Ascending aorta (tissue), 2 donors: Measurements from ENCODE around the gene SLC29A2. TPM values are rescaled to one million over a fixed set of nuclear protein-coding genes. Genes with fewer than 3 reads are reported as not detected.
"Not testable (repeated sequence)": the region's sequence is repeated elsewhere in the genome, so short reads cannot be mapped to it uniquely, and the experiment has no call there.

ENCODE experiments used
- DNase-seq, 2 donors: peaks; one replicate each; pipeline ENCODE4 v3.0.0-alpha.2; 2019; ENCODE audit warnings: low spot score in 2 of 2
- H3K27ac ChIP-seq, 2 donors: fragments of 200-600 bp; sonication (generic); one replicate each; pipeline ENCODE4 v1.5.1; 2016 to 2017; ENCODE audit warnings: mild to moderate bottlenecking in 1 of 2
- H3K27me3 ChIP-seq: fragments of 200-600 bp; sonication (generic); one replicate; pipeline ENCODE4 v1.5.1; 2017
- H3K36me3 ChIP-seq, 2 donors: fragments of 200-600 bp; sonication (generic); one replicate each; pipeline ENCODE4 v1.5.1; 2016
- H3K4me1 ChIP-seq, 2 donors: fragments of 200-600 bp; sonication (generic); one replicate each; pipeline ENCODE4 v1.5.1; 2016 to 2017; ENCODE audit warnings: mild to moderate bottlenecking in 1 of 2
- H3K4me3 ChIP-seq, 2 donors: fragments of 200-600 bp; sonication (generic); one replicate each; pipeline ENCODE4 v1.5.1; 2016 to 2017; ENCODE audit warnings: mild to moderate bottlenecking in 1 of 2
- H3K9me3 ChIP-seq, 2 donors: fragments of 200-600 bp; sonication (generic); one replicate each; pipeline ENCODE4 v1.5.1; 2016
- CTCF ChIP-seq, 3 experiments: fragments of 200-600 bp in 2 of 3; fragments of 450-650 bp in 1 of 3; sonication (generic) in 2 of 3; IDR thresholded peaks; one replicate each; pipeline ENCODE4 v1.5.1; 2016 to 2019; ENCODE audit warnings: antibody characterized with exemption in 3 of 3, mild to moderate bottlenecking in 1 of 3, moderate library complexity in 1 of 3
- intact Hi-C: fragments of 100-400 bp; cut with DNase I; formaldehyde crosslinking; loops from one replicate; pipeline ENCODE4 v1.15.1; 2023
- total RNA-seq: library from RNA; depleted of rRNA; stranded (reverse); fragments of >200 nt; gene quantifications from one replicate; pipeline ENCODE4 v1.1.0, GENCODE V29; 2016

The SLC29A2 gene
- total RNA-seq, 1 donor from 2014 or later: not detected

DNA sequence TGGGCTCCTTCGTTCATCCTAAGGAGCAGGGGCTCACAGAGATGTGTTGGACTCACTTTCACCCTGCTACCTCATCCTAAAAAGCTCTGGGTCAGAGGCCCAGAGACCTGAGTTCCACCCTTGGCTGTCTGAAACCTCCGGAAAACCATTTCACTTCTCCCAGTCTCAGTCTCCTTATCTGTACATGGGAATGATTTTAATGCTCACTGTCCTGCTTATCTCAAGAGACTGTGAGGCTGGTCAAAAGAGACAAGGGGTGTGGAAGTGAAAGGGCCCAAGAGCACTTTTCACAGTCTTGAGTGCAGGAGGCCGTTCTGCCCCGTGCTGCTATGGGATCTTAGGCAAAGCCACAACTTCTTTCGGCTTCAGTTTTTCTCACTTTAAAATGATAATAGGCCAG lies 36.1 kb upstream of the SLC29A2 start:
- no peak overlapping the region for H3K4me3 ChIP-seq
- no peaks in the 10 kb centered on the region for H3K9me3 ChIP-seq
- no peak for TF ChIP-seq CTCF (IDR thresholded peaks at IDR 0.05)
- intact Hi-C loops: loop anchor here (1.0 to 10.0 kb wide), 5 partner anchors 23 to 427 kb away; partner anchors contain the start of genes MRPL11 and PELI3
- H3K27me3 ChIP-seq: no peaks in the 10 kb centered on the region
- H3K4me1 ChIP-seq: peaks cover 11 to 17% of the 10 kb centered on the region in 2 donors
- no peak overlapping the region for H3K27ac ChIP-seq
- no peaks in the 10 kb centered on the region for H3K36me3 ChIP-seq
- DNase-seq: no peak

- Histone ChIP-seq H3K27ac (no peak overlapping the region), H3K4me1 (no peaks in the 10 kb centered on the region), H3K4me3 (peak overlapping the region in 1 of 2 donors; percentile 23), H3K9me3 (no peaks in the 10 kb centered on the region), H3K36me3 (no peaks in the 10 kb centered on the region), H3K27me3 (no peaks in the 10 kb centered on the region)
- intact Hi-C loops: no loop called here
- DNase-seq: no peak
- no peak for TF ChIP-seq CTCF (IDR thresholded peaks at IDR 0.05)
These were observed 22.4 kb upstream of the SLC29A2 start for GRCh38 chr11:66393954-66394353.

DNA sequence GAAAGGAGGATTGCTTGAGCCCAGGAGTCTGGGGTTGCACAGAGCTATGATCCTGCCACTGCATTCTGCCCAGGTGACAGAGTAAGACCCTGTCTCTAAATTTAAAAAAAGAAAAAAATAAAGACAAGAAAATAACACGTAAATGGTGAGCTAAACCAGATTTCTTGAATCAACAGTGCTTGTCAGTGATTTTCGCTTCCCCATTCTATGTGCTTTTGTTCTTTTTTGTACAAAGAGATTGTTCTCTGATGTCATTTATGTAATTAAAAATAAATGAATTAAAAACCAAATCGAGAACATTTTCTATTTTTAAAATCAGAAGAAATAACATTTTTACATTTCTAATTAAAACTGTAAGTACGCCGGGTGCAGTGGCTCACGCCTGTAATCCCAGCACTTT lies 19.8 kb upstream of the SLC29A2 start:
- no peaks in the 10 kb centered on the region for H3K27me3 ChIP-seq
- no peak for TF ChIP-seq CTCF (IDR thresholded peaks at IDR 0.05)
- H3K4me3 ChIP-seq: no peak overlapping the region
- DNase-seq: no peak
- intact Hi-C loops: no loop called here
- H3K9me3 ChIP-seq: no peaks in the 10 kb centered on the region
- no peak overlapping the region for H3K27ac ChIP-seq
- peaks cover 0 to 2% of the 10 kb centered on the region in 2 donors for H3K4me1 ChIP-seq
- H3K36me3 ChIP-seq: no peaks in the 10 kb centered on the region

DNA sequence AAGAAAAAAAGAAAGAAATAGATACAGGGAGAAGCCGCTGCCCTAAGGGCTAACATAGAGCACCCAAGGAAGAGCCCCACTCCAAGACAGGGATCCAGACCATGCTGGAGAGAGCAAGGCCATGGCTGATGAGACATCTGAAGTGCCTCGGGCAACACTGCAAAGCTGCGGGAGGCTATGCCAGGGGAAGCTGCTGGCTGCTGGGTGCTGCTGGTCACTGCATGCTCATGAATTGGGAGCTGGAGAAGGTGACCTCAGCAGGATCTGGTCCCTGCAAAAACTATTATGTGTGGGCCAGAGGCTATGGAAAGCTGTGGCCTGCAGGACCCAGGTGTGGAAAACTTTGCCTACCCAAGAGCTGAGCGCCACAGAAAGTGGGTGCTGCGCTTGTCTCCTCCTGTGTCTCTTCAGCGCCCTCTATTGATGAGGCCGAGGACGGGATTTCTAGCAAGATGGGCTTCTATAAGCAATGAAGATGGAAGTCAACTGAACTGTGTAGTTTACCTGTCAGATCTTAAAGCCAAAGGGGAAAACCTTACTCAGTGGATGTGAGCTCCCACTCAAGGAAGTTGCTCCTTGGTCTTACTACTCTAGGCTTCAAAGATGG lies 17.3 kb upstream of the SLC29A2 start:
- H3K27me3 ChIP-seq: no peaks in the 10 kb centered on the region
- no peaks in the 10 kb centered on the region for H3K36me3 ChIP-seq
- peaks cover 0 to 2% of the 10 kb centered on the region in 2 donors for H3K4me1 ChIP-seq
- intact Hi-C loops: loop anchor here (5.0 kb wide), 1 partner anchor 77 kb away; no protein-coding TSS in a partner anchor
- no peak overlapping the region for H3K27ac ChIP-seq
- peak; percentile 29 to 66 (median 34) for TF ChIP-seq CTCF (IDR thresholded peaks at IDR 0.05)
- H3K9me3 ChIP-seq: no peaks in the 10 kb centered on the region
- no peak overlapping the region for H3K4me3 ChIP-seq
- peak in 1 of 2 donors; percentile 75 for DNase-seq

GRCh38 chr11:66386171-66387069 lies 14.9 kb upstream of the SLC29A2 start:
- H3K36me3 ChIP-seq: no peaks in the 10 kb centered on the region
- peak; percentile 45 to 92 for DNase-seq
- H3K9me3 ChIP-seq: no peaks in the 10 kb centered on the region
- H3K27me3 ChIP-seq: no peaks in the 10 kb centered on the region
- intact Hi-C loops: loop anchor here (5.0 kb wide), 1 partner anchor 74 kb away; no protein-coding TSS in a partner anchor
- peak; percentile 57 to 95 (median 93) for TF ChIP-seq CTCF (IDR thresholded peaks at IDR 0.05)
- H3K27ac ChIP-seq: no peak overlapping the region
- H3K4me3 ChIP-seq: peak overlapping the region in 1 of 2 donors; percentile 54
- peaks cover 0 to 2% of the 10 kb centered on the region in 2 donors for H3K4me1 ChIP-seq

DNA sequence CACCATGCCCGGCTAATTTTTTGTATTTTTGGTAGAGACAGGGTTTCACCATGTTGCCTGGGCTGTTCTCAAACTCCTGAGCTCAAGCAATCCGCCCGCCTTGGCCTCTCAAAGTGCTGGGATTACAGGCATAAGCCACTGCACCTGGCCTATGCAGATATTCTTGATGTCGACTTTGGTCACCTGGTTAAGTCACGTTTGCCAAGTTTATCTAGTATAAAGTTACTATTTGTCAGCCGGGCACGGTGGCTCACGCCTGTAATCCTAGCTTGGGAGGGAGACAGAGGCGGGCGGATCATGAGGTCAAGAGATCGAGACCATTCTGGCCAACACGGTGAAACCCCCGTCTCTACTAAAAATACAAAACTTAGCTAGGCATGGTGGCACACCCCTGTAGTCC lies 12.8 kb upstream of the SLC29A2 start:
- intact Hi-C loops, H3K9me3 ChIP-seq, H3K4me3 ChIP-seq, H3K27ac ChIP-seq, DNase-seq, H3K4me1 ChIP-seq, H3K27me3 ChIP-seq, H3K36me3 ChIP-seq: not testable (repeated sequence)

- DNase-seq, H3K4me1 ChIP-seq, intact Hi-C loops, H3K9me3 ChIP-seq, H3K36me3 ChIP-seq, H3K4me3 ChIP-seq, H3K27ac ChIP-seq, H3K27me3 ChIP-seq: not testable (repeated sequence)
These were observed 8.7 kb upstream of the SLC29A2 start for GRCh38 chr11:66380264-66380663.

DNA sequence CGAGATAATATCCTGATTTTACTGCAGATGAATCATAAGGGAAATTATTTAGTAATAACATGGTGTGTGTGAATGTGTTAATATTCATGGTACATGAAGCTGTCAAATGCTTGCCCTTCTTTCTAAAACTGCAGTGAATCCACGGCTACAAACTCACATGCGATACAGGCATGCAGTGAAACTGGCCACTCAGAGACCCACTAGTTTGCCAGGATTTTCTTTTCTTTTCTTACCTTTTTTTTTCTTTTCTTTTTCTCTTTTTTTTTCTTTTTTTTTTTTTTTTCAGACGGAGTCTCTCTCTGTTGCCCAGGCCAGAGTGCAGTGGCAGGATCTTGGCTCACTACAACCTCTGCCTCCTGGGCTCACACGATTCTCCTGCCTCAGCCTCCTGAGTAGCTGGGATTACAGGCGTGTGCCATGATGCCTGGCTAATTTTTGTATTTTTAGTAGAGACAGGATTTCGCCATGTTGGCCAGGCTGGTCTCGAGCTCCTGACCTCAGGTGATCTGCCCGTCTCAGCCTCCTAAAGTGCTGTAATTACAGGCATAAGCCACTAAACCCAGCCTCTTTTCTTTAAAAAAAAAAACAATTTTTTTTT lies 2.2 kb upstream of the SLC29A2 start:
- H3K27ac ChIP-seq, DNase-seq, H3K9me3 ChIP-seq, H3K36me3 ChIP-seq, intact Hi-C loops, H3K27me3 ChIP-seq, H3K4me3 ChIP-seq: not testable (repeated sequence)
- H3K4me1 ChIP-seq: peaks cover 3 to 12% of the 10 kb centered on the region in 2 donors
